ENCODE results near the gene NCKAP5.

GRCh38 chr2:133586978-133587377 lies 18.7 kb upstream of the NCKAP5 start:
- TF ChIP-seq POLR2A (IDR thresholded peaks at IDR 0.05) (no peak), CTCF (IDR thresholded peaks at IDR 0.05) (no peak)
